ENCODE data around the gene VAMP3. TPM values are rescaled to one million over a fixed set of nuclear protein-coding genes. Genes with fewer than 3 reads are reported as not detected.
A peak's percentile ranks its signal among the peaks of the same experiment; 100 is the strongest.

Gene VAMP3
- total and polyA plus RNA-seq, 9 of the 15 experiments (the other 6 are each of a cell fraction or from before 2014, with no cell fraction given) = 27.1 to 71.3 (median 47.5) TPM

DNA sequence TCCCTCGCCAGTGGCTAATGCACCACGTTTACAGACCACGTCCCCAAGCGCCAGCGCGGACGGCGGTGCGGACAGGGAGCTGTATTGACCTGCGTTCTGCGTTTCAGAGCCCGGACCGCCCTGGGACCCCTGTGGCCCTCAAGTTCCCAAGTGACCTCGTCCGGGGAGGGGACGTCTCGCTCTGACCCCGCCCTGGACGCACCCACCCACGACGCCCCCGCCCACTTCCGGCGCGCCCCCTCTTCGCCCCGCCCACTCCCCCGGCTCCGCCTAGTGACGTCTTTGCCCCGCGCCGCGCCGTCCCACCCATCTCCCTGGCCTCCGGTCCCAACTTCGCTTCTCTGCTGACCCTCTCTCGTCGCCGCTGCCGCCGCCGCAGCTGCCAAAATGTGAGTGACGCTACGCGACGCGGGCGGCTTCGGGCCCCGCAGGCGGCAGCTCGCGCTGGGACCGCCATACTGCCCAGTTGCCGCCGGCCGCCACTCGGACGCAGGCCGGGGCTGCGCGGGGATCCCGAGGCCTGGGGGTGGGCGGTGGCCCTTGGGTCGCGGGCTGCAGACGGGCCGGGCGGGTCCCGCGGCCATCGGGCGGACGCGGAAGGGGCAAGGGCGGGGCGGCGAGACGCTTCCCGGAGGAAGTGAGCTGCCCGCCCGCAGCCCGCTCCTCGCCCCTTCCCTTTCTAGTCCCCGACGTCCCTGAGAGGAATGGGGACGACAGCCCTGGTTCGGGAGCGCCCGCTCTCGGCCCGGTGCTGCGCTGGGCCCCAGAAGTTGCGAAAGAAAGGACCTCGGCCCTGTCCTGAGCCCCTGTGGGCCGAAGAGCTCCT lies at the start of gene VAMP3 (continued):
- TF ChIP-seq, protein P1, sequence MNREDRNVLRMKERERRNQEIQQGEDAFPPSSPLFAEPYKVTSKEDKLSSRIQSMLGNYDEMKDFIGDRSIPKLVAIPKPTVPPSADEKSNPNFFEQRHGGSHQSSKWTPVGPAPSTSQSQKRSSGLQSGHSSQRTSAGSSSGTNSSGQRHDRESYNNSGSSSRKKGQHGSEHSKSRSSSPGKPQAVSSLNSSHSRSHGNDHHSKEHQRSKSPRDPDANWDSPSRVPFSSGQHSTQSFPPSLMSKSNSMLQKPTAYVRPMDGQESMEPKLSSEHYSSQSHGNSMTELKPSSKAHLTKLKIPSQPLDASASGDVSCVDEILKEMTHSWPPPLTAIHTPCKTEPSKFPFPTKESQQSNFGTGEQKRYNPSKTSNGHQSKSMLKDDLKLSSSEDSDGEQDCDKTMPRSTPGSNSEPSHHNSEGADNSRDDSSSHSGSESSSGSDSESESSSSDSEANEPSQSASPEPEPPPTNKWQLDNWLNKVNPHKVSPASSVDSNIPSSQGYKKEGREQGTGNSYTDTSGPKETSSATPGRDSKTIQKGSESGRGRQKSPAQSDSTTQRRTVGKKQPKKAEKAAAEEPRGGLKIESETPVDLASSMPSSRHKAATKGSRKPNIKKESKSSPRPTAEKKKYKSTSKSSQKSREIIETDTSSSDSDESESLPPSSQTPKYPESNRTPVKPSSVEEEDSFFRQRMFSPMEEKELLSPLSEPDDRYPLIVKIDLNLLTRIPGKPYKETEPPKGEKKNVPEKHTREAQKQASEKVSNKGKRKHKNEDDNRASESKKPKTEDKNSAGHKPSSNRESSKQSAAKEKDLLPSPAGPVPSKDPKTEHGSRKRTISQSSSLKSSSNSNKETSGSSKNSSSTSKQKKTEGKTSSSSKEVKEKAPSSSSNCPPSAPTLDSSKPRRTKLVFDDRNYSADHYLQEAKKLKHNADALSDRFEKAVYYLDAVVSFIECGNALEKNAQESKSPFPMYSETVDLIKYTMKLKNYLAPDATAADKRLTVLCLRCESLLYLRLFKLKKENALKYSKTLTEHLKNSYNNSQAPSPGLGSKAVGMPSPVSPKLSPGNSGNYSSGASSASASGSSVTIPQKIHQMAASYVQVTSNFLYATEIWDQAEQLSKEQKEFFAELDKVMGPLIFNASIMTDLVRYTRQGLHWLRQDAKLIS (CRISPR knock-in tag; IDR thresholded peaks at IDR 0.05) = peak; percentile 90
- peak in 1 of 2 experiments; percentile 82; a peak in 2 of 4 replicates for TF ChIP-seq NONO (IDR thresholded peaks at IDR 0.05; ENCODE audit: low read depth in 2 of 2, low read length in 1 of 2)
- no peak for TF ChIP-seq MIER1 (IDR thresholded peaks at IDR 0.05; ENCODE audit: low read depth)
- TF ChIP-seq SUPT5H (IDR thresholded peaks at IDR 0.05) = peak; percentile 80
- no peak for TF ChIP-seq RCOR1 (IDR thresholded peaks at IDR 0.05; ENCODE audit: borderline replicate concordance in 1 of 2, low read depth in 2 of 2, low read length in 2 of 2)
- no peak for TF ChIP-seq BRD9 (IDR thresholded peaks at IDR 0.05; ENCODE audit: low read depth, partially characterized antibody)
- peak; percentile 94 for TF ChIP-seq KAT7 (CRISPR knock-in tag; IDR thresholded peaks at IDR 0.05; ENCODE audit: borderline replicate concordance)
